Measurements from ENCODE around the gene ARTN. TPM values are rescaled to one million over a fixed set of nuclear protein-coding genes. Genes with fewer than 3 reads are reported as not detected.

The ARTN gene
- polyA plus RNA-seq, 3 donors = 0.74 to 1.3 (median 0.90) TPM

DNA sequence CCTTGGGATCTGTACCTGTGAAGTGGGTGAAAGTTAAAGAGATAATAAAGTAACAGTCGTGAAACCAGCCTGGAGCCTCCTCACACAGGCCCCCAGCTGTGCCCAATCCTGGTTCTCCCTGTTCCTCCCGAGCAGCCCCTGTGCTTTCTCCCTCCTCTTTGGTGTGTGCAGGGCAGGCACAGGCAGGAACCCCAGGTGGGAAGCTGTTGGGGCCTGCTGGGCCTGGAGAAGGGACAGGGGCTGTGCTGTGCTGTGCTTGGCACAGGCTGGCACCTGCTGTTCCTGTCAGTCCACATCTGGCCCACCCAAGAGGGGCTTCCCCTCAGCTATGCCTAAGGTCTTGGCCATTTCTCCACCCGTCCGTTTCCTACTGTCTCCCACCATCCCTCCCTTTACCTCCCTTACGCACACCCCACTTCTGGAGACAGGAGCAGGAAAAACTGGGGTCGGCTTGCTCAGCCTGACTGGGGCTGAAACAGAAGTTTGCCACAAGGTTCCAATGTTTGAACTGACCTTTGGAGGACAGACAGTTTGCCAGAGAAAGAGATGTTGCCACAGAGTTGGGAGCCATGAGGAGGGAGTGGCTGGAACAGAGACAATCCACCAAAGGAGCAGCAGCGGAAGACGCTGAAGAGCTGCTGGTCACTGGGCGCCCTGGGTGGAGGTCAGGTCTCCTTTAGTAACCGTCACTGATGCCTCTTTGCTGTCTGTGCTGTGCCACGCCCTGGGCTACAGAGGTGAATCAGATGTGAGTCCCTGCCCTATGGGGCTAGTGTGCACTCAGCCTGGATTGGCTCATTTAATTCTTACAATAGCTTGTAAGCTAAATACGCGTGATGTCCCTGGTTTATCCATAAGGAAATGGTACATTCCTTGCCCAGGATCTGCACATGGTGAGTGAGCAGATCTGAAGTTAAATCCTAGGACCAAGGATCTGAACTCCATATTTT lies 18.8 kb upstream of the ARTN start:
- 83 to 94% (median 88%) methylated on average over 13 of the region's 13 CpGs for WGBS, 3 donors
- H3K27ac ChIP-seq (ENCODE audit: low read depth, low read length) = no peak overlapping the region

GRCh38 chr1:43919906-43920305 lies 13.7 kb upstream of the ARTN start:
- no peak overlapping the region for H3K27ac ChIP-seq (ENCODE audit: low read depth, low read length)
- whole genome bisulfite sequencing, 3 donors = 85 to 91% (median 87%) methylated on average over 7 of the region's 7 CpGs

- 90 to 95% (median 95%) methylated on average over 6 of the region's 6 CpGs for WGBS, 3 donors
- H3K27ac ChIP-seq (ENCODE audit: low read depth, low read length) = no peak overlapping the region
These were observed 12.6 kb upstream of the ARTN start for GRCh38 chr1:43921022-43921421.

DNA sequence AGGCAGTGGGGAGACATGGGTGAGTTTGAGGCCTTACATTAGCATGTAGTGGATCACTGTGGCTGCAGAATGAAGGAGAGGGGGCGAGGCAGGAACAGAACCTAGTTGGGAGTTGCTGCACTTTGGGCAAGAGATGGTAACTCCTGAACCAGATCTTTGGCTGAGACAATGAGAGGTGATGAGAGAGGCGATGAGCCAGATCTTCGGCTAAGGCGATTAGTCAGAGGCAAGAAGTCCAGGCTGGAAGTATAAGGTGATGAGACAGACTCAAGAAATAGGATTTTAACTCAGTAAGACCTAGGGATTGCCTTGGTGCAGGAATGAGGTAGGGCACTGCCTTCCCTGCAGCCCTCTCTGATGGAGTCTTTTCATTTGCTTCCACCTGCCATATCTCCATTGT lies 9.1 kb upstream of the ARTN start:
- WGBS, 3 donors = 84 to 98% (median 85%) methylated on average over 4 of the region's 4 CpGs
- no peak overlapping the region for H3K27ac ChIP-seq (ENCODE audit: low read depth, low read length)

DNA sequence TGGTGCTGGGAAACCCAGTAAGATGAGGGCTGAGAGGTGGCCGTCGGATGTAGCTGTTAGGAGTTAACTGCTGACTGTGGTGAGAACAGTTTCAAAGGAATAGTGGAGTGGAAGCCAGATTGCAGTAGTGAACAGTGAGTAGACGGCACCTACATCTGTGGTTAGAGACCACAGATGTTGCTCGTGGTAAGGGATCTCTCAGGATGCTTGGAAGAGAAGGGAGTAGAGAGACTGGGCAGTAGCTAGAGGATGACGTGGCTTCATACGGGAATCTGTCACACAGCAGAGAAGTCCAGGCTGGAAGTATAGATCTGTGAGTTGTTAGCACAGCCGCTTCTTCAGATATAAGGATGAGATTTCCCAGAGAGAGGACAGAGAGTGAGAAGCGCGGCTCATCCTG lies 7.8 kb upstream of the ARTN start:
- 94 to 96% (median 94%) methylated on average over 9 of the region's 9 CpGs for whole genome bisulfite sequencing, 3 donors
- no peak overlapping the region for H3K27ac ChIP-seq (ENCODE audit: low read depth, low read length)

DNA sequence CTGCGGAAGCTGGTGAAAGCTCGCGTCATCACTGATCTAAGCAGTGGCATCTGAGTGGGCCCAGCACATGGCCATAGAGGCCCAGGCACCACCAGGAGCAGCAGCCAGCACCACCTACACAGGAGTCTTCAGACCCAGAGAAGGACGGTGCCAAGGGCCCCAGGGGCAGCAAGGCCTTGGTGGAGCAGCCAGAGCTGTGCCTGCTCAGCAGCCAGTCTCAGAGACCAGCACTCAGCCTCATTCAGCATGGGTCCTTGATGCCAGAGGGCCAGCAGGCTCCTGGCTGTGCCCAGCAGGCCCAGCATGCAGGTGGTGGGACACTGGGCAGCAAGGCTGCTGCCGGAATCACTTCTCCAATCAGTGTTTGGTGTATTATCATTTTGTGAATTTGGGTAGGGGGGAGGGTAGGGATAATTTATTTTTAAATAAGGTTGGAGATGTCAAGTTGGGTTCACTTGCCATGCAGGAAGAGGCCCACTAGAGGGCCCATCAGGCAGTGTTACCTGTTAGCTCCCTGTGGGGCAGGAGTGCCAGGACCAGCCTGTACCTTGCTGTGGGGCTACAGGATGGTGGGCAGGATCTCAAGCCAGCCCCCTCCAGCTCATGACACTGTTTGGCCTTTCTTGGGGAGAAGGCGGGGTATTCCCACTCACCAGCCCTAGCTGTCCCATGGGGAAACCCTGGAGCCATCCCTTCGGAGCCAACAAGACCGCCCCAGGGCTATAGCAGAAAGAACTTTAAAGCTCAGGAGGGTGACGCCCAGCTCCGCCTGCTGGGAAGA lies 3.2 kb upstream of the ARTN start:
- WGBS, 3 donors = 90 to 95% (median 92%) methylated on average over 10 of the region's 10 CpGs
- H3K27ac ChIP-seq (ENCODE audit: low read depth, low read length) = no peak overlapping the region

- WGBS, 3 donors = 62 to 72% (median 70%) methylated on average over 4 of the region's 4 CpGs
- H3K27ac ChIP-seq (ENCODE audit: low read depth, low read length) = no peak overlapping the region
These were observed 2.7 kb upstream of the ARTN start for GRCh38 chr1:43930949-43931275.

- WGBS, 3 donors = 89 to 91% (median 90%) methylated on average over 12 to 13 of the region's 13 CpGs
These were observed 1.6 kb upstream of the ARTN start for GRCh38 chr1:43931711-43932660.

GRCh38 chr1:43932786-43933385 lies 715 bp upstream of the ARTN start:
- H3K27ac ChIP-seq (ENCODE audit: low read depth, low read length) = no peak overlapping the region
- 26 to 33% (median 27%) methylated on average over 8 of the region's 8 CpGs for WGBS, 3 donors

More at GRCh38 chr1:43931711-43932660, 1.6 kb upstream of the ARTN start:
- H3K27ac ChIP-seq (ENCODE audit: low read depth, low read length) = no peak overlapping the region

- WGBS, 3 donors = 19 to 34% (median 26%) methylated on average over 13 of the region's 13 CpGs
- no peak overlapping the region for H3K27ac ChIP-seq (ENCODE audit: low read depth, low read length)
These were observed 742 bp downstream of the ARTN start for GRCh38 chr1:43934101-43934985.

GRCh38 chr1:43934986-43935324 lies 1.4 kb downstream of the ARTN start:
- no peak overlapping the region for H3K27ac ChIP-seq (ENCODE audit: low read depth, low read length)
- WGBS, 3 donors = 49 to 62% (median 52%) methylated on average over 5 of the region's 5 CpGs

DNA sequence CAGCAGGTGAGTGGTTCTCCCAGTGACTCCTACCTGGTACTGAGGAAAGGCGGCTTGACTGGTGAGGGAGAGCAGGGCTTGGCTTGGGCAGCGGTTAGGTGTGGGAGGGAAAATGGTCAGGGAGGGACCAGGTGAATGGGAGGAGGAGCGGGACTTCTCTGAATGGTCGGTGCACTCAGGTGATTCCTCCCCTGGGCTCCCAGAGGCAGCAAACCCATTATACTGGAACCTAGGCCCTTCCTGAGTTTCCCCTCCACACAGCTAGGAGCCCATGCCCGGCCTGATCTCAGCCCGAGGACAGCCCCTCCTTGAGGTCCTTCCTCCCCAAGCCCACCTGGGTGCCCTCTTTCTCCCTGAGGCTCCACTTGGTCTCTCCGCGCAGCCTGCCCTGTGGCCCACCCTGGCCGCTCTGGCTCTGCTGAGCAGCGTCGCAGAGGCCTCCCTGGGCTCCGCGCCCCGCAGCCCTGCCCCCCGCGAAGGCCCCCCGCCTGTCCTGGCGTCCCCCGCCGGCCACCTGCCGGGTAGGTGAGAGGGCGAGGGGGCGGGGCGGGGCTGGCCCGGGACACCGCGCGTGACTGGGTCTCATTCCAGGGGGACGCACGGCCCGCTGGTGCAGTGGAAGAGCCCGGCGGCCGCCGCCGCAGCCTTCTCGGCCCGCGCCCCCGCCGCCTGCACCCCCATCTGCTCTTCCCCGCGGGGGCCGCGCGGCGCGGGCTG lies 2.3 kb downstream of the ARTN start:
- no peak overlapping the region for H3K27ac ChIP-seq (ENCODE audit: low read depth, low read length)
- WGBS, 3 donors = 8 to 10% (median 9%) methylated on average over 28 to 48 of the region's 48 CpGs

DNA sequence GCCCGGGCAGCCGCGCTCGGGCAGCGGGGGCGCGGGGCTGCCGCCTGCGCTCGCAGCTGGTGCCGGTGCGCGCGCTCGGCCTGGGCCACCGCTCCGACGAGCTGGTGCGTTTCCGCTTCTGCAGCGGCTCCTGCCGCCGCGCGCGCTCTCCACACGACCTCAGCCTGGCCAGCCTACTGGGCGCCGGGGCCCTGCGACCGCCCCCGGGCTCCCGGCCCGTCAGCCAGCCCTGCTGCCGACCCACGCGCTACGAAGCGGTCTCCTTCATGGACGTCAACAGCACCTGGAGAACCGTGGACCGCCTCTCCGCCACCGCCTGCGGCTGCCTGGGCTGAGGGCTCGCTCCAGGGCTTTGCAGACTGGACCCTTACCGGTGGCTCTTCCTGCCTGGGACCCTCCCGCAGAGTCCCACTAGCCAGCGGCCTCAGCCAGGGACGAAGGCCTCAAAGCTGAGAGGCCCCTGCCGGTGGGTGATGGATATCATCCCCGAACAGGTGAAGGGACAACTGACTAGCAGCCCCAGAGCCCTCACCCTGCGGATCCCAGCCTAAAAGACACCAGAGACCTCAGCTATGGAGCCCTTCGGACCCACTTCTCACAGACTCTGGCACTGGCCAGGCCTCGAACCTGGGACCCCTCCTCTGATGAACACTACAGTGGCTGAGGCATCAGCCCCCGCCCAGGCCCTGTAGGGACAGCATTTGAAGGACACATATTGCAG lies 3.0 kb downstream of the ARTN start:
- no peak overlapping the region for H3K27ac ChIP-seq (ENCODE audit: low read depth, low read length)
- WGBS, 3 donors = 8 to 14% (median 12%) methylated on average over 42 to 55 of the region's 56 CpGs

DNA sequence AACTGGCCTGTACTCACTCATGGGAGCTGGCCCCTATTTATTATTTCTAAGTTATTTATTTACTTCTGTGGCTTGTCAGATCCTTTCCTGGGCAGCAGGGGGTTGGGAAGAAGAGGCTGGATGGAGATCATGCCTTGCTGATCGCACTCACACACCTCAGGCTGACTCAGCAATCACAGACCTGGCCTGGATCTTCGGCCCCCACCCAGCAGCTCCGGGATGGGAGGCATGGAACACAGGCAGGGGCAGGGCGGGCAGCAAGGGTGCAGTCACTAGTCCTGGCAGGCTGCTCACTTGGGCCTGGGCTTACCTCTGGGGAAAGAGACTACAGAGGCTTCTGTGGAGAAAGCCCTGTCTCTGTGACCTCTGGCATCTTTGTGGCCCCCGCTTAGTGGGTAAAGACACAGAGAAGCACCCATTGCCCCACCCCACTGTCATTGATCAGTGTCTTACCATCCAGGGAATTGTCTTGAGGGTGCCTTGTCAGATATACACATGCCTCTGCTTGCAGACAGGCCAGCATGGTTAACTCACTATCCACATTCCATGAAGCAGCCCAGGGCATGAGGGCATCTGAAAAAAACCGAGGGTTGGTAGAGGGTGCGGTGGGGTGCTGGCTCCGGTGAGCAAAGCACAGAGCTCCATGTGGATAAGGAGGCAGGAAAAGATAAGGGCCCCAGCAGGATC lies 3.7 kb downstream of the ARTN start:
- H3K27ac ChIP-seq (ENCODE audit: low read depth, low read length) = no peak overlapping the region
- 80 to 95% (median 93%) methylated on average over 8 of the region's 8 CpGs for WGBS, 3 donors

- no peak overlapping the region for H3K27ac ChIP-seq (ENCODE audit: low read depth, low read length)
- 84 to 88% (median 87%) methylated on average over 10 of the region's 10 CpGs for WGBS, 3 donors
These were observed 4.8 kb downstream of the ARTN start for GRCh38 chr1:43938383-43938782.
